Spinal cord (tissue), 10 donors: ENCODE measurements around the gene SLC16A11. TPM values are rescaled to one million over a fixed set of nuclear protein-coding genes. Genes with fewer than 3 reads are reported as not detected.

Experiments
- DNase-seq, 6 donors: peaks; one replicate each; pipeline versions ENCODE4 v3.0.0 to v3.0.0-alpha.2; 2013 to 2015; ENCODE audit warnings: low spot score in 6 of 6, low read depth in 4 of 6
- H3K27ac ChIP-seq: one replicate; pipeline ENCODE4 v1.5.1; 2013; ENCODE audit warnings: low read depth, low read length, control low read depth
- H3K27me3 ChIP-seq: one replicate; pipeline ENCODE4 v1.6.1; 2013; ENCODE audit warnings: low read length; ENCODE audit not compliant: control insufficient read depth, insufficient read depth
- H3K36me3 ChIP-seq: one replicate; pipeline ENCODE4 v1.6.1; 2013; ENCODE audit warnings: low read length; ENCODE audit not compliant: control insufficient read depth, insufficient read depth
- H3K4me1 ChIP-seq: one replicate; pipeline ENCODE4 v1.6.1; 2013; ENCODE audit warnings: low read length; ENCODE audit not compliant: control insufficient read depth, insufficient read depth
- H3K4me3 ChIP-seq: one replicate; pipeline ENCODE4 v1.5.1; 2013; ENCODE audit warnings: low read depth, low read length, control low read depth
- H3K9me3 ChIP-seq: one replicate; pipeline ENCODE4 v1.6.1; 2013; ENCODE audit warnings: low read length; ENCODE audit not compliant: control insufficient read depth, insufficient read depth
- WGBS: methylation state at CpG from one replicate; pipeline ENCODE4 v1.1.5; 2013; ENCODE audit warnings: missing lambda C conversion rate; ENCODE audit not compliant: insufficient coverage; 5-methylcytosine and 5-hydroxymethylcytosine counted together
- polyA plus RNA-seq, 2 donors: library from polyadenylated mRNA; unstranded; fragments of 120-200 nt; gene quantifications; one replicate each; pipeline ENCODE4 v1.2.1, GENCODE V29; 2013; ENCODE audit not compliant: insufficient read length in 2 of 2
- total RNA-seq, 2 donors: library from RNA; depleted of rRNA in 1 of 2; stranded (reverse); fragments of 120-200 nt in 1 of 2; fragments of >200 nt in 1 of 2; gene quantifications; one replicate each; pipeline versions ENCODE4 v1.2.3 to v1.2.4, GENCODE V29; 2013 to 2014
- donor health status: healthy.

SLC16A11 gene
- total and polyA plus RNA-seq, 4 donors = 0.20 to 2.5 (median 0.74) TPM

- Histone ChIP-seq H3K4me1 (no peaks in the 10 kb centered on the region), H3K27me3 (no peaks in the 10 kb centered on the region), H3K36me3 (no peaks in the 10 kb centered on the region), H3K9me3 (no peaks in the 10 kb centered on the region), H3K27ac (peak overlapping the region; percentile 11), H3K4me3 (no peak overlapping the region)
- DNase-seq = no peak
- 89% methylated on average over 7 of the region's 8 CpGs for WGBS
These were observed 14.2 kb downstream of the SLC16A11 start for GRCh38 chr17:7029659-7030058.

- no peaks in the 10 kb centered on the region for H3K9me3 ChIP-seq
- H3K27ac ChIP-seq = peak overlapping the region; percentile 12
- H3K4me3 ChIP-seq = no peak overlapping the region
- WGBS = 100% methylated on average over 1 of the region's 3 CpGs
- no peak for DNase-seq
- H3K27me3 ChIP-seq = peaks cover 4% of the 10 kb centered on the region
- H3K4me1 ChIP-seq = peaks cover 4% of the 10 kb centered on the region
- no peaks in the 10 kb centered on the region for H3K36me3 ChIP-seq
These were observed 14.8 kb downstream of the SLC16A11 start for GRCh38 chr17:7029096-7029495.

GRCh38 chr17:7027335-7027734, 16.6 kb downstream of the SLC16A11 start:
- H3K27me3 ChIP-seq = peaks cover 21% of the 10 kb centered on the region
- no peak for DNase-seq
- no peak overlapping the region for H3K4me3 ChIP-seq
- no peaks in the 10 kb centered on the region for H3K36me3 ChIP-seq
- whole genome bisulfite sequencing = 72% methylated on average over 9 of the region's 13 CpGs
- no peaks in the 10 kb centered on the region for H3K9me3 ChIP-seq
- no peak overlapping the region for H3K27ac ChIP-seq
- peaks cover 20% of the 10 kb centered on the region for H3K4me1 ChIP-seq

GRCh38 chr17:7026471-7027115, 17.3 kb downstream of the SLC16A11 start:
- DNase-seq = no peak
- H3K9me3 ChIP-seq = no peaks in the 10 kb centered on the region
- 95% methylated on average over 25 of the region's 29 CpGs for WGBS
- peaks cover 28% of the 10 kb centered on the region for H3K4me1 ChIP-seq
- H3K36me3 ChIP-seq = no peaks in the 10 kb centered on the region
- no peak overlapping the region for H3K4me3 ChIP-seq
- H3K27ac ChIP-seq = no peak overlapping the region
- H3K27me3 ChIP-seq = peaks cover 29% of the 10 kb centered on the region

GRCh38 chr17:7025245-7025644, 18.6 kb downstream of the SLC16A11 start:
- Histone ChIP-seq H3K4me1 (peaks cover 32% of the 10 kb centered on the region), H3K4me3 (no peak overlapping the region), H3K36me3 (no peaks in the 10 kb centered on the region), H3K27me3 (peaks cover 35% of the 10 kb centered on the region), H3K27ac (no peak overlapping the region), H3K9me3 (no peaks in the 10 kb centered on the region)
- 100% methylated on average over 1 of the region's 1 CpG for WGBS
- DNase-seq = no peak

- DNase-seq = no peak
- no peaks in the 10 kb centered on the region for H3K9me3 ChIP-seq
- H3K36me3 ChIP-seq = no peaks in the 10 kb centered on the region
- 89% methylated on average over 4 of the region's 8 CpGs for WGBS
- H3K4me1 ChIP-seq = peaks cover 40% of the 10 kb centered on the region
- no peak overlapping the region for H3K4me3 ChIP-seq
- peaks cover 35% of the 10 kb centered on the region for H3K27me3 ChIP-seq
- H3K27ac ChIP-seq = no peak overlapping the region
These were observed 19.5 kb downstream of the SLC16A11 start for GRCh38 chr17:7024402-7024785.

GRCh38 chr17:7023576-7024401, 20.1 kb downstream of the SLC16A11 start:
- H3K4me3 ChIP-seq = peak overlapping the region; percentile 26
- peak overlapping the region; percentile 77 for H3K27ac ChIP-seq
- 29% methylated on average over 36 of the region's 51 CpGs for WGBS
- peak in 2 of 6 donors; percentile 86 to 91 for DNase-seq
- no peaks in the 10 kb centered on the region for H3K9me3 ChIP-seq
- peaks cover 46% of the 10 kb centered on the region for H3K4me1 ChIP-seq
- H3K27me3 ChIP-seq = peaks cover 35% of the 10 kb centered on the region
- no peaks in the 10 kb centered on the region for H3K36me3 ChIP-seq

GRCh38 chr17:7022781-7023571, 20.9 kb downstream of the SLC16A11 start, which contains the start of gene BCL6B:
TSS of gene BCL6B (plus strand) at chr17:7023050. CDS start at chr17:7023672, 622 bp downstream.
- no peak for DNase-seq
- peaks cover 54% of the 10 kb centered on the region for H3K4me1 ChIP-seq
- peak within 1 kb of the TSS; percentile 77 for H3K27ac ChIP-seq
- peak within 1 kb of the TSS; percentile 26 for H3K4me3 ChIP-seq
- 13% methylated on average over 35 of the region's 47 CpGs for whole genome bisulfite sequencing
- peaks cover 5% of the 10 kb centered on the region for H3K36me3 ChIP-seq
- H3K9me3 ChIP-seq = no peaks in the 10 kb centered on the region
- H3K27me3 ChIP-seq = peaks cover 35% of the 10 kb centered on the region

GRCh38 chr17:7021993-7022778, 21.7 kb downstream of the SLC16A11 start:
- peak overlapping the region; percentile 19 for H3K4me3 ChIP-seq
- H3K27ac ChIP-seq = peak overlapping the region; percentile 77
- WGBS = 3% methylated on average over 48 of the region's 53 CpGs
- H3K36me3 ChIP-seq = peaks cover 13% of the 10 kb centered on the region
- H3K27me3 ChIP-seq = peaks cover 35% of the 10 kb centered on the region
- no peaks in the 10 kb centered on the region for H3K9me3 ChIP-seq
- peak in 2 of 6 donors; percentile 61 to 86 for DNase-seq
- H3K4me1 ChIP-seq = peaks cover 62% of the 10 kb centered on the region
